ENCODE results near the gene HIVEP2. TPM values are rescaled to one million over a fixed set of nuclear protein-coding genes. Genes with fewer than 3 reads are reported as not detected.
A peak's percentile ranks its signal among the peaks of the same experiment; 100 is the strongest.

HIVEP2 gene
- polyA plus RNA-seq, 3 donors, result 0.16 to 1.4 (median 0.64) TPM

GRCh38 chr6:142843361-142843760 is 101.6 kb downstream of the HIVEP2 start:
- Mint-ChIP-seq H3K36me3 (no peaks in the 10 kb centered on the region), H3K9me3 (no peaks in the 10 kb centered on the region), H3K4me3 (no peak overlapping the region), H3K4me1 (peaks cover 41% of the 10 kb centered on the region), H3K27me3 (ENCODE audit: low read depth in 3 of 3) (no peaks in the 10 kb centered on the region), H3K27ac (no peak overlapping the region)
- H3K4me2 ChIP-seq (replicated peaks; ENCODE audit: extremely low read depth, low read length, poor library complexity, severe bottlenecking), result no peak overlapping the region
- no peaks in the 10 kb centered on the region for H3K27me3 ChIP-seq (ENCODE audit: control insufficient read depth in 2 of 2, insufficient read depth in 2 of 2, low read length in 2 of 2)
- H4K20me1 ChIP-seq (ENCODE audit: insufficient read depth, low read length), result peaks cover 8% of the 10 kb centered on the region
- H3K9ac ChIP-seq (ENCODE audit: insufficient read depth, low read length, poor library complexity, severe bottlenecking), result no peak overlapping the region
- H3K4me1 ChIP-seq (ENCODE audit: control insufficient read depth in 1 of 2, insufficient read depth in 2 of 2, low read length in 2 of 2), result peaks cover 13 to 24% of the 10 kb centered on the region in 2 donors
- TF ChIP-seq CTCF (IDR thresholded peaks at IDR 0.05), result no peak
- H3K4me3 ChIP-seq (replicated peaks in 1 of 3; ENCODE audit: low read depth in 2 of 3, low read length in 3 of 3), result no peak overlapping the region
- DNase-seq, result no peak
- no peaks in the 10 kb centered on the region for H3K9me3 ChIP-seq (replicated peaks in 1 of 2; ENCODE audit: control insufficient read depth in 1 of 2, insufficient read depth in 1 of 2, low read length in 2 of 2)
- intact Hi-C loops (cut with micrococcal nuclease), result no loop called here
- no peaks in the 10 kb centered on the region for H3K36me3 ChIP-seq (replicated peaks in 1 of 2; ENCODE audit: control insufficient read depth in 1 of 2, insufficient read depth in 2 of 2, low read length in 2 of 2)
- H3K27ac ChIP-seq (ENCODE audit: low read depth in 1 of 2, low read length in 2 of 2), result no peak overlapping the region
- WGBS (ENCODE audit: insufficient coverage), result 50% methylated on average over 3 of the region's 4 CpGs
- no peaks in the 10 kb centered on the region for H3K79me2 ChIP-seq (ENCODE audit: insufficient read depth, low read length)
- H2AFZ ChIP-seq (ENCODE audit: insufficient read depth, low read depth, low read length, poor library complexity, severe bottlenecking), result no peak overlapping the region

GRCh38 chr6:142842418-142843261 is 102.3 kb downstream of the HIVEP2 start:
- Histone ChIP-seq H3K4me2 (replicated peaks; ENCODE audit: extremely low read depth, low read length, poor library complexity, severe bottlenecking) (peak overlapping the region; percentile 33), H3K9me3 (replicated peaks in 1 of 2; ENCODE audit: control insufficient read depth in 1 of 2, insufficient read depth in 1 of 2, low read length in 2 of 2) (no peaks in the 10 kb centered on the region), H3K36me3 (replicated peaks in 1 of 2; ENCODE audit: control insufficient read depth in 1 of 2, insufficient read depth in 2 of 2, low read length in 2 of 2) (no peaks in the 10 kb centered on the region), H3K9ac (ENCODE audit: insufficient read depth, low read length, poor library complexity, severe bottlenecking) (no peak overlapping the region), H3K79me2 (ENCODE audit: insufficient read depth, low read length) (no peaks in the 10 kb centered on the region), H4K20me1 (ENCODE audit: insufficient read depth, low read length) (peaks cover 8% of the 10 kb centered on the region), H3K27me3 (ENCODE audit: control insufficient read depth in 2 of 2, insufficient read depth in 2 of 2, low read length in 2 of 2) (no peaks in the 10 kb centered on the region), H3K4me1 (ENCODE audit: control insufficient read depth in 1 of 2, insufficient read depth in 2 of 2, low read length in 2 of 2) (peaks cover 13 to 24% of the 10 kb centered on the region in 2 donors), H2AFZ (ENCODE audit: insufficient read depth, low read depth, low read length, poor library complexity, severe bottlenecking) (no peak overlapping the region), H3K27ac (ENCODE audit: low read depth in 1 of 2, low read length in 2 of 2) (peak overlapping the region in 1 of 2 donors; percentile 1), H3K4me3 (replicated peaks in 1 of 3; ENCODE audit: low read depth in 2 of 3, low read length in 3 of 3) (peak overlapping the region in 1 of 3 experiments; percentile 3)
- no peak for TF ChIP-seq CTCF (IDR thresholded peaks at IDR 0.05)
- Mint-ChIP-seq H3K4me3 (peak overlapping the region; percentile 28 to 61), H3K9me3 (no peaks in the 10 kb centered on the region), H3K27ac (peak overlapping the region in 2 of 7 donors; percentile 48 to 65), H3K4me1 (peaks cover 39% of the 10 kb centered on the region), H3K27me3 (ENCODE audit: low read depth in 3 of 3) (no peaks in the 10 kb centered on the region), H3K36me3 (no peaks in the 10 kb centered on the region)
- peak in 2 of 3 donors; percentile 5 to 73 for DNase-seq
- 0% methylated on average over 2 of the region's 11 CpGs for WGBS (ENCODE audit: insufficient coverage)
- intact Hi-C loops (cut with micrococcal nuclease), result no loop called here
